ENCODE data around the gene EIF1.
"Not testable (repeated sequence)": the region's sequence is repeated elsewhere in the genome, so short reads cannot be mapped to it uniquely, and the experiment has no call there.

The EIF1 gene

GRCh38 chr17:41678907-41679739 is 9.6 kb upstream of the EIF1 start:
- DNase-seq (ENCODE audit: low read depth, low spot score): no peak

GRCh38 chr17:41679740-41680425 is 8.8 kb upstream of the EIF1 start:
- DNase-seq (ENCODE audit: low read depth, low spot score): no peak

GRCh38 chr17:41680426-41681040 is 8.2 kb upstream of the EIF1 start:
- DNase-seq (ENCODE audit: low read depth, low spot score): no peak

- DNase-seq (ENCODE audit: low read depth, low spot score): no peak
These were observed 6.9 kb upstream of the EIF1 start for GRCh38 chr17:41681776-41682175.

GRCh38 chr17:41682631-41683030 is 6.1 kb upstream of the EIF1 start:
- DNase-seq (ENCODE audit: low read depth, low spot score): no peak

- no peak for DNase-seq (ENCODE audit: low read depth, low spot score)
These were observed 5.2 kb upstream of the EIF1 start for GRCh38 chr17:41683441-41684007.

- no peak for DNase-seq (ENCODE audit: low read depth, low spot score)
These were observed 4.7 kb upstream of the EIF1 start for GRCh38 chr17:41684035-41684434.

- DNase-seq (ENCODE audit: low read depth, low spot score): not testable (repeated sequence)
These were observed 2.9 kb upstream of the EIF1 start for GRCh38 chr17:41685753-41686152.

- DNase-seq (ENCODE audit: low read depth, low spot score): no peak
These were observed 2.4 kb upstream of the EIF1 start for GRCh38 chr17:41686281-41686680.

GRCh38 chr17:41687828-41688640 is 651 bp upstream of the EIF1 start:
- DNase-seq (ENCODE audit: low read depth, low spot score): no peak

- DNase-seq (ENCODE audit: low read depth, low spot score): no peak
These were observed 1.0 kb downstream of the EIF1 start for GRCh38 chr17:41689497-41690299.

- no peak for DNase-seq (ENCODE audit: low read depth, low spot score)
These were observed 1.8 kb downstream of the EIF1 start for GRCh38 chr17:41690497-41690896.

- no peak for DNase-seq (ENCODE audit: low read depth, low spot score)
These were observed 2.5 kb downstream of the EIF1 start for GRCh38 chr17:41691031-41691777.

GRCh38 chr17:41692722-41693521 is 4.2 kb downstream of the EIF1 start:
- DNase-seq (ENCODE audit: low read depth, low spot score): no peak

GRCh38 chr17:41695134-41695661 is 6.5 kb downstream of the EIF1 start:
- no peak for DNase-seq (ENCODE audit: low read depth, low spot score)

GRCh38 chr17:41695954-41696757 is 7.5 kb downstream of the EIF1 start:
- DNase-seq (ENCODE audit: low read depth, low spot score): no peak

- no peak for DNase-seq (ENCODE audit: low read depth, low spot score)
These were observed 8.7 kb downstream of the EIF1 start for GRCh38 chr17:41697122-41697962.
